GM18511 (cell line): ENCODE data around the gene SETD1A.
"Not testable (repeated sequence)": the region's sequence is repeated elsewhere in the genome, so short reads cannot be mapped to it uniquely, and the experiment has no call there.

Experiments used
- ATAC-seq: cut with Tn5 transposase; IDR thresholded peaks from one replicate; pipeline ENCODE4 v1.9.1; 2021; ENCODE audit warnings: mild to moderate bottlenecking, moderate library complexity; ENCODE audit not compliant: unreplicated experiment

Gene SETD1A

GRCh38 chr16:30997725-30998711 lies 40.5 kb downstream of the SETD1A start:
- ATAC-seq: no peak

DNA sequence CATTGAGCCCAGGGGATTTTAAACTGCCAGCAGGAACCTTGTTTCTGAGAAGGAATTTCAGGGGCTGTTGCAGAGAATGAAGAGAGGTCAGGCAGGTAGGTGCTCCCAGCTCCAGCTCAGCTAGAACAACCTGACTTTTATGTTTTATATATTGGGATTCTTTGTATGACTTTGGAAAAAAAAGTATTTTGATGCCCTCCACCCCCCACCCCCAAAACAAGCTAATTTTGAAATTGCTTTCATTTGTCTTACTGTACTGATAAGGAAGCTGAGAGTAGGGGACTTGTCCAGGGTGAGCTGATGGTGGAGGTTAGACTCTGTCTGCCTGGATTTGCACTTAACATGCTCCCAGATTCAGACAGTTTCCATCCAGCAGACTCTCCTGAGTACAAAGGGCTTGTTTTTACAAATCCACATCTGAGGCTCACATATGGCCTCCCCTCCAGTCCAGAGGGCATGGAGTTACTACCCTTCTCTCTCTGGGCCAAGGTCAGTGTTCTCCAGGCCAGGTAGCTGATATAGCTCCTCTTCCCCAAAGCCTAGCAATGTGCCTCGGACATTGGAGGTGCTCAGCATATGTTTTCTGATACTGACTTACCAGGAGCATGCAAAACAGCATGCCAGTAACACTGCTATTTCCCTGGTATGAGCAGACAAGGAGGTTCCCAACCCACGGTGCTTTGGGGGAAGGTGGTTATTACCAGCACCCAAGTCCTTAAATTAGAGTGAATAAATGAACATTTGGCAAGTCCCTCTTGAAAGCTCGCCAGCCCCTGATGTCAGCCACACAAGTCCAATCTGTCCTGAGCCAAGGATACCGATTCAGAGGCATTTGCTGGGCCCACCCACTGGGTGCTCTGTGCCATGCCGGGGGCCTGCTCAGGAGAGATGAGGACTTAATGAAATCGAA lies 41.6 kb downstream of the SETD1A start:
- ATAC-seq: no peak

- no peak for ATAC-seq
Observed at GRCh38 chr16:31000671-31001382, 43.3 kb downstream of the SETD1A start.

- no peak for ATAC-seq
Observed at GRCh38 chr16:31001507-31002249, 44.1 kb downstream of the SETD1A start.

DNA sequence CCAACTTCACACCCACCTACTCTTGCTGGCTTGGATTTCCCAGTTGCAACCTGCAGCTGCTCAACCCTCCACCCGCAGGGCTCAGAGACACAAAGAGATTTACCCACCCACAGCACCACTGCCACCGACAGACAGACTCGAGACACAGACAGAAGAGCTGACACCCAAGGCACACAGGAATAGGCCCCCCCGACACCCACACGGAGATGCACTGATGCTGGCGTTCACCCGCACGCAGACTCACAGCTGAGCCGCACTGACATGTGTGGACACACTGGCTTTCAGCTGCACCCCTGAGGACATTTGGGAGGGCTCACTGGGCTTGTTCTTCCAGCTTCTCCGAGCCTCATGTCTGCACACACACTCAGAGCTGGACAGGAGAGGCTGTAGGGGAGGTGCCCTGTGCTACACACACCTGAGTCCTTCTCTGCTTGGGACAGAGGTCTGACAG lies 44.7 kb downstream of the SETD1A start:
- no peak for ATAC-seq

GRCh38 chr16:31002862-31003341 lies 45.3 kb downstream of the SETD1A start:
- no peak for ATAC-seq

DNA sequence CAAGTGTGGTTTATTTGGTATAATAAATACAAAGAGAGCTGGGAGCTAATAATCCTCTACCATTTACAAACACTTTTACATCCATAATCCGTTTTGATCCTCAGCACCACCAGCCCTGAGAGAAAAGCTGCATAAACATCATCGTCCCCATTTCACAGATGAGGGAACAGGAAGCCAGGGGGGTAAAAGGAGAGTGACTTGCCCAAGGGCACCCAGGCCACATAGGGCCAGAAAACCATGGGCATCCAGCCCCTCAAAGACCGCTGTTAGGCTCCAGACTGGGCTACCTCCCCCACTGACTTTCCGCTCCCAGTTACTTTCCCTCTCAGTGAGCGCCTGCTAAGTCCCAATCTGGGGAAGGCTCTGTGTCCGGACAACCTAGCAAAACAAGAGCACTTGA lies 46.2 kb downstream of the SETD1A start:
- ATAC-seq: no peak

- no peak for ATAC-seq
Observed at GRCh38 chr16:31004658-31005057, 47.1 kb downstream of the SETD1A start.

DNA sequence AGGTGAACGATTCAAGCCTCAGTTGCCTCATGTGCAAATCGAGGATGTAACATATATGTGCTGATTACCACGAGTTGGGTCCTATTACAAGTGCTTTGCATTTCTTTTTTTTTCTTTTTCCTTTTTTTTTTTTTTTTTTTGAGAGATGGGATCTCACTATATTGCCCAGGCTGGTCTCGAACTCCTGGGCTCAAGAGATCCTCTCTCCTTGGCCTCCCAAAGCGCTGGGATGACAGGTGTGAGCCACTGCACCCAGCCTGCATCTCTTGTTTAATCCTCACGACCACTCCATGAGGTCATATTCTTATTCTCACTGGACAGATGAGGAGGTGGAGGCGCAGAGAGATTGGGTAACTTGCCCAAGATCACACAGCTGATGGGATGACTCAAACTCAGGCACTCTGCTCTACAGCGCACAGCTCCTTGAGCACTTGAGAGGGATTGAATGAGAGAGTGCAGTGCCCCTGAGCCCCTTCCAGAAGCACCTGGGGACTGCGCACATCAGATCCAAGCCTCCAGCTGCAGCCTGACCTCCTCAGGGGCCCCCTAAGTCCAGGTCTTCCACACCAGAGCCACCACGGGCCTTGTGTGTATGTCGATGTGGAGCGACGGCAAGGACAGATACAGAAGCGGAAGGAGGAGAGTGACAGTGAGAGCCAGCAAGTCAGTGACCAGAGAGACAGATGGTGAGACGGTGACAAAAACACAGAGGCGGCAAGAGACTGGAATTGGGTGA lies 48.0 kb downstream of the SETD1A start:
- no peak for ATAC-seq

DNA sequence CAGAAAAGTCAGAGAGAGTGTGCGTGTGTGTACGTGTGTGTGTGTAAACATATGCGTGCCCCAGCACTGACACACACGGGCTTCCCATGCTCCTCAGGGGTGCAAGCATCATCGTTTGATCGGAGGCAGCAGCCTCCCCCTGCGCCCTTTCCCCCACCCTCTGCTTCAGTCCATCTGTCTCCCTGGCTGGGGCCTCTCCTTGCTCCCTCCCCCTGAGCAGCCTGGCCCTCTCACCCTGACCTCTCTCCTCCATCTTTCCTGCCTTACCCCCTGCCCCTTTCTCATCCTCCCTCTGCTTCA lies 48.5 kb downstream of the SETD1A start:
- ATAC-seq: no peak

- no peak for ATAC-seq
Observed at GRCh38 chr16:31006589-31006988, 49.0 kb downstream of the SETD1A start.

DNA sequence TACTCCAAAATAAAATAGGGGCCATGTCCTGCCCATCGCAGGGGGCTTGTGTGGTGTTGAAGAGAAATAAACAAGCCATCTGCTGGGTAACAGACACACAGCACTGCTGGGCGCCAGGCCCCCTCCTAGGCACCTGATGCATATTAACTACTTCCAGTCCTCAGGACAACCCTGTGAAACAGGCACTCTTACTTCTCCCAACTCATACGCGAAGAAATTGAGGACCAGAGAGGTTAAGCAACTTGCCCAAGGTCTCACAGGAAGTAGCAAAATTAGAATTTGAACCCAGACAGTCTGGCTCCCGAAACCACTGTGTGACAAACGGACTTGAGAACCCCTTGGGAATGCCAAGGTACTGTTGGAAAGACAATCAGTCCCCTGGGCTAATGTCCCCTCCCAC lies 50.1 kb downstream of the SETD1A start:
- ATAC-seq: no peak

DNA sequence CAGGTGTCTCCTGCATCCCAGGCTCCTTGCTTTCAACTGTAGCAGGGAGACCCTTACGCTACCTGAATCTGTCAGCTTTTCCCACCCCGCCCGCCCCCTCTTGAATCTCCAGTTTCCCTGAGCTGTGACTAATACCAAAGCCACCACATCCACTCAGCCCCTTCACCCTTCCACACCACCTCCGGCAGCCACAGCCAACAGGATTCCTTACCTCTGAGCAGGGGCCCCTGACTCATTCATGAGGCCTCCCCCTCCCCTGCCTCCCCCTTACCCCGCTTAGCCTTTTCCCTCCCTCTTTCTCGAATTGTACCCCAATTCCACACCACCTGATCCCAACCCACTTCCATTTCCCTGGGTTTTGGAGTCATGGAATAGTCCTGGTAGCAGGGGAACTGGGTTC lies 50.6 kb downstream of the SETD1A start:
- ATAC-seq: no peak

DNA sequence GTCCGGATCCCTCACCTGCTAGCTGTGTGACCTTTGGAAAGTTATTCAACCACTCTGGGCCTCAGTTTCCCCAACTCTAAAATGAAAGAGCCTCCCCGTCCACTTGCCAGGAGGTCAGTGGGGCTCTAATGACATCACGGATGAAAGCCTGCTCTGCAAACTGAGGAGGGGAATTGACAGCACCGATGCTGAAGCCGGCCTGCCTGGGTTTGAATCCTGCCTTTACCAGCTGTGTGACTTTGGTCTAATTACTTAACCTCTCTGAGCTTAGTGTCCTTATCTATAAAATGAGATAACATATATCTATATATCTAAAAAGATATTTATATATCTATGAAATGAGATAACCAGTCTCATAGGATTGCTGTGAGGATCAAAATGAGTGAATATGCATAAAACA lies 51.0 kb downstream of the SETD1A start:
- no peak for ATAC-seq

DNA sequence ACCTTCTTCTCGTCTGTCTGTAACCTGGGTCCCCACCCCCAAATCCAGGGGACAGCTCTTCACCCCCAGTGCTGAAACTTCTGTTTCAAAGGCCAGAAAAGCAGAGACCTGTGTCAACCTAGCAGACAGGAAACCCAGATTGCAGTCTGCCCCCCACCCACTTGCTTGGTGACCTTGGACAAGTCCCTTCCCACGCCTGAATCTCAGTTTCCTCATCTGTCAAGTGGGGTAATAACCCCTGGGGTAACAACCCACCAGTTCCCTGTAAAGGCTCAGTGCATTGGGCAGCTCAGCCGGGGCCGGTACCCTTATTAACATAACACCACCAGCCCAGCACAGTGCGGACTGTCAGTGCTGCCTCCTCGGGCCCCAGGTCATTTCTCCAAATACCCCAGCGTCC lies 51.6 kb downstream of the SETD1A start:
- ATAC-seq: no peak

DNA sequence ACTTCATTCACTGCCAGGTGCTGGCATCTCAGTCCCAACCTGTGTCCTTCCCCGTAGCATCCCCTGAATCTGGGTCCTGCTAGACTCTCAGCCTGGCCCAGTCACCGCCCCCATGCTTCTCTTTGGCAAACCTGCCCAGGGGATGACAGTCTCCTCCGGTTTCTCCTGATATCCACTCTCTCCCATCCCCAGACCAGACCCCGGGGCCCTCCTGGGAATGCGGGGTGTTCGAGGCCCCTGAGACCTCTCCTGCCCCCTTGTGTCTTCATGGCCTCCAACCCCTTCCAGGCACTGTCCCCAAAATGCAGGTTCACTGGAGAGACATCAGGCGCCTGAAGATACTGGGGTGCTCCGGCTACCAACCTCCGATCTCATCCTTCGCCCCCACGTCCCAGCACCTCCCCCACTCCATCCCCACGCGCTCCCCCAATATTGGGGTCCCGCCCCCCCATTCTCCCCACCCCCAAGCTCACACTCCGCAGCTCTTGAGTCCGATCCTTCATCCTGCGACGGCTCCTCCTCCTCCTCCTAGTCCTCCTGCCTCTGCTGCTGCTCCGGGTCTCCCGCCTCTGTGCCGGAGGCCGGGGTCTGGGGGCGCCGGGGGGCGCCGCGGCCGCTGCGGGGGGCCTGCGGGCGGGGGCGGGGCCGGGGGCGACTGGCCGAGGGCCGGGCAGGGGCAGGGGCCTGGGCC lies 52.5 kb downstream of the SETD1A start:
- no peak for ATAC-seq

GRCh38 chr16:31010585-31011325 lies 53.2 kb downstream of the SETD1A start, which contains the start of gene STX1B:
STX1B (minus strand) TSS chr16:31010638; CDS start chr16:31010396, 242 bp downstream.
- ATAC-seq: no peak

- ATAC-seq: not testable (repeated sequence)
Observed at GRCh38 chr16:31011815-31012214, 54.3 kb downstream of the SETD1A start.
